Measurements from ENCODE around the gene RBFOX2. TPM values are rescaled to one million over a fixed set of nuclear protein-coding genes. Genes with fewer than 3 reads are reported as not detected.

The RBFOX2 gene
- total and polyA plus RNA-seq, 4 donors, result 14.2 to 53.6 (median 25.6) TPM

- H3K27me3 ChIP-seq (ENCODE audit: control insufficient read depth in 4 of 4, insufficient read depth in 4 of 4, low read length in 3 of 4), result no peaks in the 10 kb centered on the region
- no peaks in the 10 kb centered on the region for H3K4me1 ChIP-seq (ENCODE audit: control insufficient read depth in 4 of 4, insufficient read depth in 4 of 4, low read length in 3 of 4)
- 79% methylated on average over 14 of the region's 14 CpGs for WGBS
- TF ChIP-seq, protein P1, sequence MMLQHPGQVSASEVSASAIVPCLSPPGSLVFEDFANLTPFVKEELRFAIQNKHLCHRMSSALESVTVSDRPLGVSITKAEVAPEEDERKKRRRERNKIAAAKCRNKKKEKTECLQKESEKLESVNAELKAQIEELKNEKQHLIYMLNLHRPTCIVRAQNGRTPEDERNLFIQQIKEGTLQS (IDR thresholded peaks at IDR 0.05), result no peak
- TF ChIP-seq ZBTB33 (IDR thresholded peaks at IDR 0.05) (no peak), NR2F2 (IDR thresholded peaks at IDR 0.05) (no peak), RXRA (IDR thresholded peaks at IDR 0.05) (no peak), HNF4G (IDR thresholded peaks at IDR 0.05) (no peak), TAF1 (conservative IDR thresholded peaks at IDR 0.05) (no peak), YY1 (IDR thresholded peaks at IDR 0.05) (no peak), GABPA (IDR thresholded peaks at IDR 0.05 in 1 of 2, conservative IDR thresholded peaks at IDR 0.05 in 1 of 2) (no peak), SP1 (IDR thresholded peaks at IDR 0.05) (no peak), FOXA1 (IDR thresholded peaks at IDR 0.05) (no peak), HNF4A (conservative IDR thresholded peaks at IDR 0.05) (no peak), FOXA2 (IDR thresholded peaks at IDR 0.05) (no peak), RAD21 (IDR thresholded peaks at IDR 0.05) (no peak), REST (IDR thresholded peaks at IDR 0.05) (no peak), JUND (IDR thresholded peaks at IDR 0.05) (no peak), EGR1 (IDR thresholded peaks at IDR 0.05; ENCODE audit: low read depth in 2 of 2) (no peak)
- TF ChIP-seq, protein P2, sequence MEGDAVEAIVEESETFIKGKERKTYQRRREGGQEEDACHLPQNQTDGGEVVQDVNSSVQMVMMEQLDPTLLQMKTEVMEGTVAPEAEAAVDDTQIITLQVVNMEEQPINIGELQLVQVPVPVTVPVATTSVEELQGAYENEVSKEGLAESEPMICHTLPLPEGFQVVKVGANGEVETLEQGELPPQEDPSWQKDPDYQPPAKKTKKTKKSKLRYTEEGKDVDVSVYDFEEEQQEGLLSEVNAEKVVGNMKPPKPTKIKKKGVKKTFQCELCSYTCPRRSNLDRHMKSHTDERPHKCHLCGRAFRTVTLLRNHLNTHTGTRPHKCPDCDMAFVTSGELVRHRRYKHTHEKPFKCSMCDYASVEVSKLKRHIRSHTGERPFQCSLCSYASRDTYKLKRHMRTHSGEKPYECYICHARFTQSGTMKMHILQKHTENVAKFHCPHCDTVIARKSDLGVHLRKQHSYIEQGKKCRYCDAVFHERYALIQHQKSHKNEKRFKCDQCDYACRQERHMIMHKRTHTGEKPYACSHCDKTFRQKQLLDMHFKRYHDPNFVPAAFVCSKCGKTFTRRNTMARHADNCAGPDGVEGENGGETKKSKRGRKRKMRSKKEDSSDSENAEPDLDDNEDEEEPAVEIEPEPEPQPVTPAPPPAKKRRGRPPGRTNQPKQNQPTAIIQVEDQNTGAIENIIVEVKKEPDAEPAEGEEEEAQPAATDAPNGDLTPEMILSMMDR (IDR thresholded peaks at IDR 0.05; ENCODE audit: low read depth, low read length, missing input control), result no peak
- TF ChIP-seq, protein P3, sequence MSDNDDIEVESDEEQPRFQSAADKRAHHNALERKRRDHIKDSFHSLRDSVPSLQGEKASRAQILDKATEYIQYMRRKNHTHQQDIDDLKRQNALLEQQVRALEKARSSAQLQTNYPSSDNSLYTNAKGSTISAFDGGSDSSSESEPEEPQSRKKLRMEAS (IDR thresholded peaks at IDR 0.05), result no peak
- H3K36me3 ChIP-seq (ENCODE audit: control insufficient read depth in 4 of 4, insufficient read depth in 3 of 4, low read depth in 1 of 4, low read length in 3 of 4), result no peaks in the 10 kb centered on the region
- no peak for DNase-seq (ENCODE audit: low spot score)
- no peak overlapping the region for H3K9ac ChIP-seq (ENCODE audit: low read depth in 1 of 2, low read length in 2 of 2)
- no peak overlapping the region for H3K4me3 ChIP-seq (ENCODE audit: low read depth in 1 of 3, low read length in 3 of 3)
- H3K27ac ChIP-seq (ENCODE audit: low read depth in 1 of 2, low read length in 2 of 2), result no peak overlapping the region
- no peaks in the 10 kb centered on the region for H3K9me3 ChIP-seq (ENCODE audit: control insufficient read depth in 4 of 4, low read length in 3 of 4)
Observed at GRCh38 chr22:35697142-35697541, 331.5 kb downstream of the RBFOX2 start.
